Epidermal melanocyte (primary cell): ENCODE results near the gene IL1RL1.
A peak's percentile ranks its signal among the peaks of the same experiment; 100 is the strongest.

Experiments used
- DNase-seq: peaks from one replicate; pipeline ENCODE4 v3.0.0; 2011; ENCODE audit warnings: low spot score; ENCODE audit not compliant: insufficient read length

The IL1RL1 gene

GRCh38 chr2:102334486-102334885 lies 23.1 kb downstream of the IL1RL1 start:
- DNase-seq: no peak

GRCh38 chr2:102335871-102336366 lies 24.6 kb downstream of the IL1RL1 start:
- no peak for DNase-seq

- DNase-seq: no peak
These were observed 25.2 kb downstream of the IL1RL1 start for GRCh38 chr2:102336502-102336945.

- no peak for DNase-seq
These were observed 25.6 kb downstream of the IL1RL1 start for GRCh38 chr2:102337012-102337411.

GRCh38 chr2:102337481-102338386 lies 26.4 kb downstream of the IL1RL1 start:
- no peak for DNase-seq

GRCh38 chr2:102340778-102341177 lies 29.4 kb downstream of the IL1RL1 start:
- no peak for DNase-seq

GRCh38 chr2:102342888-102343287 lies 31.5 kb downstream of the IL1RL1 start:
- DNase-seq: no peak

GRCh38 chr2:102344397-102344796 lies 33.0 kb downstream of the IL1RL1 start:
- DNase-seq: no peak

GRCh38 chr2:102345329-102345920 lies 34.1 kb downstream of the IL1RL1 start:
- DNase-seq: no peak

GRCh38 chr2:102346381-102347130 lies 35.2 kb downstream of the IL1RL1 start:
- no peak for DNase-seq

- DNase-seq: no peak
These were observed 38.9 kb downstream of the IL1RL1 start for GRCh38 chr2:102350137-102350793.

GRCh38 chr2:102355526-102356380 lies 44.4 kb downstream of the IL1RL1 start, which contains the start of gene IL18R1:
IL18R1 (plus strand) TSS chr2:102355796; CDS start chr2:102362661, 6,865 bp downstream.
- DNase-seq: peak; percentile 26

- no peak for DNase-seq
These were observed 45.0 kb downstream of the IL1RL1 start for GRCh38 chr2:102356381-102356712.

GRCh38 chr2:102356741-102357140 lies 45.4 kb downstream of the IL1RL1 start:
- no peak for DNase-seq

- no peak for DNase-seq
These were observed 46.6 kb downstream of the IL1RL1 start for GRCh38 chr2:102357937-102358336.

- DNase-seq: no peak
These were observed 47.1 kb downstream of the IL1RL1 start for GRCh38 chr2:102358496-102358895.

GRCh38 chr2:102359527-102359926 lies 48.2 kb downstream of the IL1RL1 start:
- DNase-seq: no peak

GRCh38 chr2:102361632-102362241 lies 50.4 kb downstream of the IL1RL1 start:
- DNase-seq: no peak

GRCh38 chr2:102365763-102366162 lies 54.4 kb downstream of the IL1RL1 start:
- no peak for DNase-seq
